Testis (tissue), 2 donors: ENCODE results near the gene BLOC1S4.

ENCODE experiments used
- CTCF ChIP-seq, 3 experiments: fragments of 450-650 bp in 2 of 3; fragments of 200-600 bp in 1 of 3; sonication (generic) in 1 of 3; IDR thresholded peaks; one replicate each; pipeline ENCODE4 v1.5.1; 2016 to 2019; ENCODE audit warnings: antibody characterized with exemption in 3 of 3, mild to moderate bottlenecking in 2 of 3, moderate library complexity in 1 of 3
- POLR2A ChIP-seq: fragments of 450-650 bp; IDR thresholded peaks from one replicate; pipeline ENCODE4 v1.6.1; 2017; ENCODE audit warnings: antibody characterized with exemption, mild to moderate bottlenecking, moderate library complexity

- TF ChIP-seq POLR2A (no peak), CTCF (IDR thresholded peaks at IDR 0.05) (no peak)
These were observed 5.7 kb upstream of the BLOC1S4 start for GRCh38 chr4:6710282-6710681.
